ENCODE data around the gene CACNA1I. TPM values are rescaled to one million over a fixed set of nuclear protein-coding genes. Genes with fewer than 3 reads are reported as not detected.

Gene CACNA1I
- total and polyA plus RNA-seq, 2 donors (not counting 1 experiment from before 2014, with no cell fraction given) = 0.07 to 0.25 TPM

DNA sequence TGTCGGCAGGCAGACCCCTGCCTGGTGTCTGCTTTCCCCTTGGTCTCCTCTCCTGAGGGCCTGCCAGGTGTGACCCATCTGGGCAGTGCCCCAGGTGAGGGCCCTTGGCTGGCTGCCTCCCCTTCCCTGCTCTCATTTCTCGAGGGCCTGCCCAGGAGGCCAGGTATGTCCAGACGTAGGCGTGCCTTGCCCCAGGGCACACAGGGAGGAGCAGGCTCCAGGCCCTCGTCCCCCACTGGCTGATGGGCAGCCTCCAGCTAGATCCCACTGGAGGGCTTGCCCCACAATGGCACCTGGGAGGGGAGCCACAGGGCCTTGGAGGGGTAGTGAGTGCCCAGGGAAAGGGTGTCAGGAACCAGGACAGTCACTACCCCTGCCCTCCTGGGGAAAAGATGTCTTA lies 95.9 kb downstream of the CACNA1I start:
- Histone ChIP-seq H3K9ac (ENCODE audit: low read length) (no peak overlapping the region), H3K4me2 (replicated peaks; ENCODE audit: low read depth, low read length, poor library complexity, severe bottlenecking) (no peak overlapping the region), H3K9me3 (ENCODE audit: control extremely low read depth in 1 of 3, control insufficient read depth in 2 of 3, insufficient read depth in 1 of 3, low read length in 2 of 3) (peaks cover 0 to 36% (median 5%) of the 10 kb centered on the region in 3 donors), H3K27me3 (replicated peaks in 1 of 4; ENCODE audit: control extremely low read depth in 1 of 4, control insufficient read depth in 3 of 4, insufficient read depth in 4 of 4, low read length in 3 of 4) (peaks cover 0 to 43% (median 17%) of the 10 kb centered on the region in 4 experiments), H3K79me2 (ENCODE audit: control insufficient read depth, insufficient read depth, low read length) (no peaks in the 10 kb centered on the region), H2AFZ (ENCODE audit: insufficient read depth, low read depth, low read length, poor library complexity, severe bottlenecking) (no peak overlapping the region), H3K4me1 (ENCODE audit: control insufficient read depth in 2 of 2, insufficient read depth in 2 of 2, low read length in 2 of 2) (peaks cover 24 to 26% of the 10 kb centered on the region in 2 donors), H3K36me3 (replicated peaks in 1 of 2; ENCODE audit: control extremely low read depth in 1 of 2, control insufficient read depth in 1 of 2, extremely low read depth in 1 of 2, insufficient read depth in 2 of 2, low read length in 1 of 2) (no peaks in the 10 kb centered on the region), H3K27ac (ENCODE audit: low read length in 2 of 2) (no peak overlapping the region), H3K4me3 (ENCODE audit: control extremely low read depth in 1 of 5, extremely low read depth in 1 of 5, insufficient read depth in 1 of 5, low read depth in 2 of 5, low read length in 4 of 5) (no peak overlapping the region), H4K20me1 (ENCODE audit: control insufficient read depth, insufficient read depth, low read length, poor library complexity, severe bottlenecking) (no peaks in the 10 kb centered on the region)
- H3K4me3 Mint-ChIP-seq = no peak overlapping the region
- TF ChIP-seq EZH2 (IDR thresholded peaks at IDR 0.05; ENCODE audit: borderline replicate concordance, insufficient read depth, low read depth, low read length, poor library complexity, severe bottlenecking) = no peak
- TF ChIP-seq, protein P1, sequence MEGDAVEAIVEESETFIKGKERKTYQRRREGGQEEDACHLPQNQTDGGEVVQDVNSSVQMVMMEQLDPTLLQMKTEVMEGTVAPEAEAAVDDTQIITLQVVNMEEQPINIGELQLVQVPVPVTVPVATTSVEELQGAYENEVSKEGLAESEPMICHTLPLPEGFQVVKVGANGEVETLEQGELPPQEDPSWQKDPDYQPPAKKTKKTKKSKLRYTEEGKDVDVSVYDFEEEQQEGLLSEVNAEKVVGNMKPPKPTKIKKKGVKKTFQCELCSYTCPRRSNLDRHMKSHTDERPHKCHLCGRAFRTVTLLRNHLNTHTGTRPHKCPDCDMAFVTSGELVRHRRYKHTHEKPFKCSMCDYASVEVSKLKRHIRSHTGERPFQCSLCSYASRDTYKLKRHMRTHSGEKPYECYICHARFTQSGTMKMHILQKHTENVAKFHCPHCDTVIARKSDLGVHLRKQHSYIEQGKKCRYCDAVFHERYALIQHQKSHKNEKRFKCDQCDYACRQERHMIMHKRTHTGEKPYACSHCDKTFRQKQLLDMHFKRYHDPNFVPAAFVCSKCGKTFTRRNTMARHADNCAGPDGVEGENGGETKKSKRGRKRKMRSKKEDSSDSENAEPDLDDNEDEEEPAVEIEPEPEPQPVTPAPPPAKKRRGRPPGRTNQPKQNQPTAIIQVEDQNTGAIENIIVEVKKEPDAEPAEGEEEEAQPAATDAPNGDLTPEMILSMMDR (IDR thresholded peaks at IDR 0.05) = no peak
- WGBS (ENCODE audit: insufficient coverage) = 82% methylated on average over 5 of the region's 5 CpGs
- peaks cover 21% of the 10 kb centered on the region for H3K4me1 Mint-ChIP-seq
- POLR2A ChIA-PET = no interaction called here
- H3K27ac Mint-ChIP-seq = no peak overlapping the region
- peaks cover 4% of the 10 kb centered on the region for H3K9me3 Mint-ChIP-seq (ENCODE audit: insufficient read depth)
- ATAC-seq (ENCODE audit: low read depth) (no peak), DNase-seq (no peak)
- CTCF ChIA-PET = no interaction called here
- intact Hi-C loops (cut with micrococcal nuclease) = no loop called here
- H3K27me3 Mint-ChIP-seq = peaks cover 33% of the 10 kb centered on the region

DNA sequence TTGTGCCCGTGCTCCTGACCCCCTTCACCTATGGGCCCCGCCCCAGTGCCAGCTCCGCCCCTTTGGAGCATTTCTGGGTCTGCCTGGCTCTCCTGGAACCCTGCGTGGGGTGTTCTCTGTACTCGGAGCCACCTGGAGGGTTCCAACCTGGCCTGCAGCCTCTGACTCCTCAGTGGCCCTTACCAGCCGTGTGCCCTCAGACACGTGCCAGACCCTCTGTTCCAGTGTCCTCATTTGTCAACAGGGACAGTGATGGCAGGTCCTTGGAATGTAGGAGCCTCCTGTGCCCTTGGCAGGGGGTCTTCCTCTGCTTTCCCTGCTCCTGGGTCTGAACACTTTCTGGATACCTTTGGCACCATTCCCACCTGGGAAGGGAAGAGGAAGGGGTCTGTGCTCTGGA lies 96.4 kb downstream of the CACNA1I start:
- H3K4me1 ChIP-seq (ENCODE audit: control insufficient read depth in 2 of 2, insufficient read depth in 2 of 2, low read length in 2 of 2) = peaks cover 20 to 22% of the 10 kb centered on the region in 2 donors
- H3K36me3 ChIP-seq (replicated peaks in 1 of 2; ENCODE audit: control extremely low read depth in 1 of 2, control insufficient read depth in 1 of 2, extremely low read depth in 1 of 2, insufficient read depth in 2 of 2, low read length in 1 of 2) = no peaks in the 10 kb centered on the region
- no peak for DNase-seq
- Mint-ChIP-seq H3K4me3 (no peak overlapping the region), H3K27me3 (peaks cover 30% of the 10 kb centered on the region), H3K4me1 (peaks cover 21% of the 10 kb centered on the region), H3K9me3 (ENCODE audit: insufficient read depth) (peaks cover 6% of the 10 kb centered on the region), H3K27ac (no peak overlapping the region)
- TF ChIP-seq EZH2 (IDR thresholded peaks at IDR 0.05; ENCODE audit: borderline replicate concordance, insufficient read depth, low read depth, low read length, poor library complexity, severe bottlenecking) = no peak
- TF ChIP-seq, protein P1 (IDR thresholded peaks at IDR 0.05) = no peak
- no peak overlapping the region for H3K4me3 ChIP-seq (ENCODE audit: control extremely low read depth in 1 of 5, extremely low read depth in 1 of 5, insufficient read depth in 1 of 5, low read depth in 2 of 5, low read length in 4 of 5)
- ChIA-PET CTCF (no interaction called here), POLR2A (no interaction called here)
- peaks cover 0 to 39% (median 13%) of the 10 kb centered on the region in 4 experiments for H3K27me3 ChIP-seq (replicated peaks in 1 of 4; ENCODE audit: control extremely low read depth in 1 of 4, control insufficient read depth in 3 of 4, insufficient read depth in 4 of 4, low read length in 3 of 4)
- WGBS (ENCODE audit: insufficient coverage) = 56% methylated on average over 7 of the region's 7 CpGs
- H4K20me1 ChIP-seq (ENCODE audit: control insufficient read depth, insufficient read depth, low read length, poor library complexity, severe bottlenecking) = no peaks in the 10 kb centered on the region
- H3K79me2 ChIP-seq (ENCODE audit: control insufficient read depth, insufficient read depth, low read length) = no peaks in the 10 kb centered on the region
- no peak for ATAC-seq (ENCODE audit: low read depth)
- peaks cover 0 to 35% (median 10%) of the 10 kb centered on the region in 3 donors for H3K9me3 ChIP-seq (ENCODE audit: control extremely low read depth in 1 of 3, control insufficient read depth in 2 of 3, insufficient read depth in 1 of 3, low read length in 2 of 3)
- no peak overlapping the region for H3K4me2 ChIP-seq (replicated peaks; ENCODE audit: low read depth, low read length, poor library complexity, severe bottlenecking)
- no peak overlapping the region for H3K27ac ChIP-seq (ENCODE audit: low read length in 2 of 2)
- intact Hi-C loops (cut with micrococcal nuclease) = no loop called here
- H3K9ac ChIP-seq (ENCODE audit: low read length) = no peak overlapping the region
- no peak overlapping the region for H2AFZ ChIP-seq (ENCODE audit: insufficient read depth, low read depth, low read length, poor library complexity, severe bottlenecking)

Measured in B cell (primary cell).